Measurements from ENCODE around the gene KMT2A.

KMT2A gene

DNA sequence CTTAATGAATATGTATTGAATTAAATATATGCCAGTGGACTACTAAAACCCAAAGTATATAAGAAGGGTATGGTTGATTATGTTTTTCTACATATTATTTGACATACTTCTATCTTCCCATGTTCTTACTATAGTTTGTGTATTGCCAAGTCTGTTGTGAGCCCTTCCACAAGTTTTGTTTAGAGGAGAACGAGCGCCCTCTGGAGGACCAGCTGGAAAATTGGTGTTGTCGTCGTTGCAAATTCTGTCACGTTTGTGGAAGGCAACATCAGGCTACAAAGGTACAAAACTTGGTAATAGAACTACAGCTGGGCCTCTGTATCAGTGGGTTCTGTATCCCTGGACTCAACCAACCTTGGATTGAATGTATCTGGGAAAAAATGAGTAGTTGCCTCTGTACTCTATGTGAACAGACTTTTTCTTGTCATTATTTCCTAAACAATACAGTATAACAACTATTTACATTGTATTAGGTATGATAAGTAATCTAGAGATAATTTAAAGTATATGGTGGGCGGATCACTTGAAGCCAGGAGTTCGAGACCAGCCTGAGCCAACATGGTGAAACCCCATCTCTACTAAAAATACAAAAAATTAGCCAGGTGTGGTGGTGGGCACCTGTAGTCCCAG is 52.3 kb downstream of the KMT2A start:
- DNase-seq, result peak; percentile 89

DNA sequence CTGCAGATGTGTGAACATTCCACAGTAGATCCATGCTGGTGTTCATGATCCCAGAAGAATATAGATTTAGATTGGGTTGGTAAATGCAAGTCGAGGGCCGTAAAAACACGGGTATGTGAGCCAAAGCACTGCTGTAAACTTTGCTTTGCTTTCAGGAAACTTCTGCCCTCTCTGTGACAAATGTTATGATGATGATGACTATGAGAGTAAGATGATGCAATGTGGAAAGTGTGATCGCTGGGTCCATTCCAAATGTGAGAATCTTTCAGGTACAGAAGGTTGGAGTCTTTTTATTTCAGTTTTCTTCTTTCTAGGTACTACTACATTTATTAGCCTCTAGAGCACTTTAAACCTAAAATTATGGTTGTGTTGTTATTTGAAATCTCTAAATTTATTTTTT is 54.7 kb downstream of the KMT2A start:
- DNase-seq, result no peak

DNA sequence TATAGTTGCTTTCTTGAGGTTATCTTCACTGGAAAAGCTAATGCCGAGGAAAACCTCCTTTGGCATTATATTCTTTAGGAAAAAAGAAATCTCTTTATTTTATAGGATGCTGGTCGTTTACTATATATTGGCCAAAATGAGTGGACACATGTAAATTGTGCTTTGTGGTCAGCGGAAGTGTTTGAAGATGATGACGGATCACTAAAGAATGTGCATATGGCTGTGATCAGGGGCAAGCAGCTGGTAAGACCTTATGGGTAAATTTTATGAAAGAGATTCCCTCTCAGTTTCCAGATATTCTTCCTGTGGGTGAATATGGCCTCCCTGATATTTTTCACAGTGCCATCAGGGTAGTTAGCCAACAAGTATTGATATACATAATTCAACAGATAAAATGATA is 61.5 kb downstream of the KMT2A start:
- no peak for DNase-seq

DNA sequence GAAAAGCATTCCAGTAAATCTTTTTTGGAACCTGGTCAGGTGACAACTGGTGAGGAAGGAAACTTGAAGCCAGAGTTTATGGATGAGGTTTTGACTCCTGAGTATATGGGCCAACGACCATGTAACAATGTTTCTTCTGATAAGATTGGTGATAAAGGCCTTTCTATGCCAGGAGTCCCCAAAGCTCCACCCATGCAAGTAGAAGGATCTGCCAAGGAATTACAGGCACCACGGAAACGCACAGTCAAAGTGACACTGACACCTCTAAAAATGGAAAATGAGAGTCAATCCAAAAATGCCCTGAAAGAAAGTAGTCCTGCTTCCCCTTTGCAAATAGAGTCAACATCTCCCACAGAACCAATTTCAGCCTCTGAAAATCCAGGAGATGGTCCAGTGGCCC is 66.9 kb downstream of the KMT2A start:
- DNase-seq, result no peak

DNA sequence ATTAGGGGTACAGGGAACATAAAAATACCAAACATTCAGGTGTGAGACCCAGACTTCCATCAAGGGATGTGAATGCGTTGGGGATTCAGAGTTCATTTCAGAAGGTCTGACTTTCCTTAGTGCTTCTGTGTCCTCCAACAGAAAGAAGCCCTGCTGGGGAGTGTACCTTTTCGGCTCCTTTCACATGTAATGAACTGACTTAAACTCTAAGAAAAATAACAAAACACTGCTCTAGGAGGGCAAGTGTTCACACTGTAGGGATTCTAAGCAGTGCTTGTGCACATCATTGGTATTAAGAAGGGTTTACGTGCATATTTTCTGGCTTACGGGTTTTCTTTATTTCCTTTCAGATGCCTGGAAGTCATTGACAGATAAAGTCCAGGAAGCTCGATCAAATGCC is 75.3 kb downstream of the KMT2A start:
- DNase-seq, result no peak

DNA sequence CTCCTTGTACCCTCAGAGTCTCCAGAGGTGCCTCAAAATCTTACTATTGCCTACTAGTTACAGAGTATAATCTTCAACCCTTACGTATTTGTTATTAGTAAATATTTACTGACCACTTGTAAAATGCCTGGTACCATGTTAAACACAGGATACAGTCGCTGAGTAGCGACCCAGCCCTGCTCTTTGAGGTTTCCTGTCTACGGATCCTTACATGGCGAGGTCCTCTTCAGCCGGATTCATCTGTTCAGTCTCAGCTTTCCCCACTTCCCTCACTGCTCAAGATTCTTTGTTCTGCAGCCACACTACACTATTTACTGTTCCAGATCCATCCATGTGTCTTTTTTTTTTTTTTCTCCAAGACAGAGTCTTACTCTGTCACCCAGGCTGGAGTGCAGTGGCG is 77.8 kb downstream of the KMT2A start:
- DNase-seq, result no peak

DNA sequence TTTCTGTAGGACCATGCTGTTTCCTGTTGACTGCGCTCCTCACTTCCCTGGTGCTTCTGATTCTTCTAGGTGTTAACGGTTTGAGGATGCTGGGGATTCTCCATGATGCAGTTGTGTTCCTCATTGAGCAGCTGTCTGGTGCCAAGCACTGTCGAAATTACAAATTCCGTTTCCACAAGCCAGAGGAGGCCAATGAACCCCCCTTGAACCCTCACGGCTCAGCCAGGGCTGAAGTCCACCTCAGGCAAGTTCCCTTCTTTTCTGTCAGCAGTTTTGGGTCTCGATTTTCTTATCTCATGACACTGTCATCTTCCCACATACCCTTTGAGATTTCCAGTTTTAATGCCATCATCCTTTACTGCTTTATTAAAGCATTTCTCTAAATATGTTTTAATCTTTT is 83.3 kb downstream of the KMT2A start:
- DNase-seq, result no peak

DNA sequence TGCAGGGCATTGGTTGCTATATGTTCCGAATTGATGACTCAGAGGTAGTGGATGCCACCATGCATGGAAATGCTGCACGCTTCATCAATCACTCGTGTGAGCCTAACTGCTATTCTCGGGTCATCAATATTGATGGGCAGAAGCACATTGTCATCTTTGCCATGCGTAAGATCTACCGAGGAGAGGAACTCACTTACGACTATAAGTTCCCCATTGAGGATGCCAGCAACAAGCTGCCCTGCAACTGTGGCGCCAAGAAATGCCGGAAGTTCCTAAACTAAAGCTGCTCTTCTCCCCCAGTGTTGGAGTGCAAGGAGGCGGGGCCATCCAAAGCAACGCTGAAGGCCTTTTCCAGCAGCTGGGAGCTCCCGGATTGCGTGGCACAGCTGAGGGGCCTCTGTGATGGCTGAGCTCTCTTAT is 85.6 kb downstream of the KMT2A start:
- no peak for DNase-seq

DNA sequence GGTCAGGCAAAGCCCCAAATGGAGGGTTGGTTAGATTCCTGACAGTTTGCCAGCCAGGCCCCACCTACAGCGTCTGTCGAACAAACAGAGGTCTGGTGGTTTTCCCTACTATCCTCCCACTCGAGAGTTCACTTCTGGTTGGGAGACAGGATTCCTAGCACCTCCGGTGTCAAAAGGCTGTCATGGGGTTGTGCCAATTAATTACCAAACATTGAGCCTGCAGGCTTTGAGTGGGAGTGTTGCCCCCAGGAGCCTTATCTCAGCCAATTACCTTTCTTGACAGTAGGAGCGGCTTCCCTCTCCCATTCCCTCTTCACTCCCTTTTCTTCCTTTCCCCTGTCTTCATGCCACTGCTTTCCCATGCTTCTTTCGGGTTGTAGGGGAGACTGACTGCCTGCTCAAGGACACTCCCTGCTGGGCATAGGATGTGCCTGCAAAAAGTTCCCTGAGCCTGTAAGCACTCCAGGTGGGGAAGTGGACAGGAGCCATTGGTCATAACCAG is 86.3 kb downstream of the KMT2A start:
- no peak for DNase-seq

DNA sequence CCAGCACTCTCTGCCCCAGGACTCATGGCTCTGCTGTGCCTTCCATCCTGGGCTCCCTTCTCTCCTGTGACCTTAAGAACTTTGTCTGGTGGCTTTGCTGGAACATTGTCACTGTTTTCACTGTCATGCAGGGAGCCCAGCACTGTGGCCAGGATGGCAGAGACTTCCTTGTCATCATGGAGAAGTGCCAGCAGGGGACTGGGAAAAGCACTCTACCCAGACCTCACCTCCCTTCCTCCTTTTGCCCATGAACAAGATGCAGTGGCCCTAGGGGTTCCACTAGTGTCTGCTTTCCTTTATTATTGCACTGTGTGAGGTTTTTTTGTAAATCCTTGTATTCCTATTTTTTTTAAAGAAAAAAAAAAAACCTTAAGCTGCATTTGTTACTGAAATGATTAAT is 88.1 kb downstream of the KMT2A start:
- no peak for DNase-seq

DNA sequence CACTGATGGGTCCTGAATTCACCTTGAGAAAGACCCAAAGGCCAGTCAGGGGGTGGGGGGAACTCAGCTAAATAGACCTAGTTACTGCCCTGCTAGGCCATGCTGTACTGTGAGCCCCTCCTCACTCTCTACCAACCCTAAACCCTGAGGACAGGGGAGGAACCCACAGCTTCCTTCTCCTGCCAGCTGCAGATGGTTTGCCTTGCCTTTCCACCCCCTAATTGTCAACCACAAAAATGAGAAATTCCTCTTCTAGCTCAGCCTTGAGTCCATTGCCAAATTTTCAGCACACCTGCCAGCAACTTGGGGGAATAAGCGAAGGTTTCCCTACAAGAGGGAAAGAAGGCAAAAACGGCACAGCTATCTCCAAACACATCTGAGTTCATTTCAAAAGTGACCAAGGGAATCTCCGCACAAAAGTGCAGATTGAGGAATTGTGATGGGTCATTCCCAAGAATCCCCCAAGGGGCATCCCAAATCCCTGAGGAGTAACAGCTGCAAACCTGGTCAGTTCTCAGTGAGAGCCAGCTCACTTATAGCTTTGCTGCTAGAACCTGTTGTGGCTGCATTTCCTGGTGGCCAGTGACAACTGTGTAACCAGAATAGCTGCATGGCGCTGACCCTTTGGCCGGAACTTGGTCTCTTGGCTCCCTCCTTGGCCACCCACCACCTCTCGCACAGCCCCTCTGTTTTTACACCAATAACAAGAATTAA is 88.6 kb downstream of the KMT2A start:
- no peak for DNase-seq

DNA sequence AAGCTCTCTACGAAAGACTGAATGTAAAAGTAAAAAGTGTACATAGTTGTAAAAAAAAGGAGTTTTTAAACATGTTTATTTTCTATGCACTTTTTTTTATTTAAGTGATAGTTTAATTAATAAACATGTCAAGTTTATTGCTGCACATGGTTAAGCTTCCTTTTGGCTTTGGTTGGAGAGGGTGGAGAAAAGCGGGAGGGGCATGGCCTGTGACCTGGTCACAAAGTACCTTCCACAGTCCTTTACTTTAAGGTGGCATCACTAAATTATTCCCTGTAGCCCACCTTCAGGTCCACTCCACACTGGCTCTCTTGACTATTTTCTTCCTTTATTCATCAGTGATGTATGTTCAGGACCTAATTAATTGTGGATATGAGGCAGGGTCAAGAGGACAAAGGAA is 90.4 kb downstream of the KMT2A start:
- no peak for DNase-seq

DNA sequence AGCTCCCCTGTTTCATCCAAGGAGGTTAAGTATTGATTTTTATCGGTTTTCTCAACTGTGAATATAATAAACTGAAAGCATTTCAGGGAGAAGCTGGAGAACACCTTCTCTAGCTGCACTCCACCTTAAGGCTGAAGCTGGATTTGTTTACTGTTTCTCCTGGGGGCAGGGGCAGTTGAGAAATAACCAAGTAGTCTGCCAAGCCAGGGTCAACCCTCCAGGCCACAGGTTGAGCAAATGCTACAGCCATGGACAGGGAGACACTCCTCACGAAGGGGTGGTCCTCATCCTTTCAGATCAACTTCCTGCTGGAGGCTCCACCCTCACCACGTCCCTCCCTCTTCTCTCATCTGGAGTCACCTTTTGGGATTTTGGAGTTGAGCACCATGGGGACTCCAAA is 90.8 kb downstream of the KMT2A start, which contains the start of gene TTC36:
Gene TTC36 (plus strand): TSS at position 366 of the 400 bp plus-strand sequence. CDS start 21 bp downstream, at position 387.
- no peak for DNase-seq

DNA sequence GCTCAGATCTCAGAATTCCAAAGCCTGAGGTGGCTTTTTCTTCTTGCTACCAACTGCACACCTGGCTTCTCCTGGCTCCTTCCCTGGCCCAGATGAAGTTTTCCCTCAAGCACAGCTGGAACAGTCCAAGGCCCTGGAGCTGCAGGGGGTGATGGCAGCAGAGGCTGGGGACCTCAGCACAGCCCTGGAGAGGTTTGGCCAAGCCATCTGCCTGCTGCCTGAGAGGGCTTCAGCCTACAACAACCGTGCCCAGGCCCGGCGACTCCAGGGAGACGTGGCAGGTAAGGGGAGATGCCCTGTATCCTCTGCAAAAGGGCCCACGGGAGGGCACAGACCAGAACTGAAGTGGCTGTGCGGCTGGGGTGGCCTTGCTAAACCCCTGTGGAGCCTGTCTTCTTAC is 92.2 kb downstream of the KMT2A start:
- no peak for DNase-seq

DNA sequence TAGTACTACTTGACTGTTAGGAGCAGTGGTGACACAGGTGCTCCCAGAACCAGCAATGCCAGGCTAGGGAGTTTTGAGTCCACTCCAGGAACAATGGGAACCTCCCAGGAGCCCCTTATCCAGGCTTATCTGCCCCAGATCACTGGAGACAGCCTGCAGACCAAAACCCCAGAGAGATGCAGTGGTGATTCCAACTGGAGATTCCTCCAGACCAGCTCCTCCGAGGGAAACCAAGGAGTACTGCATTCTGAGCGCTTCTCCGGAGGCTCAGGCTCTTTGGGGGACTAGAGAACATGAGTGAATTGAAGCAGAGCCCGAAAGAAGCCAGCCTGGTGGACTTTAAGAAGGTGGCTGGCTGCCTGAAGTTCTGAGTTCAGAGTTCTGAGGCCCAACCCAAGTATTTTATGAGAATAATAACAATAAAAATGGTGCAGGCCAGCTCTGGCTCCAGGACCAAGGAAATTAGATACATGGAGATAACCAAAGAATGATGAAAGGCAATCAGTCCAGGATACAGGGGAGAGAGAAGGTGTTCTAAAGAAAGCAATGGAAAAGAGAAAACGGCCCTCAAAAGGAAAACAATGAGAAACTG is 93.4 kb downstream of the KMT2A start:
- DNase-seq, result no peak

DNA sequence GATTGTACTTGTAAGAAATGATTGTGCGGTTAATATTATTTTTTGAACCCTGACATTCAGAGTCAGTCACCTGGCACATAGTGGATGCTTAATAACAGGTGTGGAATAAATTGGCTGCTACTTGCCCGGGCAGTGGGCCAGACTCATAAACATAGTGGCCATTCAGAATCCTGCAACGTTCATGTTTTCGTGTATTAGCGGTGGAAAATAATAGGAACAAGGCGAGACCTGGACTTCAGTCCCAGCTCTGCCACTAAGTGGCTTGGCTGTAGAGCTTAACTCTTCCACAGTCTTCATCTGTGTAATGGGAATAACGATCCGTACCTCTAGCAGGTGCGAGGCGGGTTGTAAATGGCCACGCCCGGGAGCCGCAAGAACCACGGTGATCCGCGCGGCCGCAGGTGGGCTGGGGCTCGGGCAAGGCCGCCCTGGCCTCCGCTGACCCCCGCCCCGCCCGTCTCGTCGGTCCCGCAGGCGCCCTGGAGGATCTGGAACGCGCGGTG is 93.9 kb downstream of the KMT2A start:
- no peak for DNase-seq

DNA sequence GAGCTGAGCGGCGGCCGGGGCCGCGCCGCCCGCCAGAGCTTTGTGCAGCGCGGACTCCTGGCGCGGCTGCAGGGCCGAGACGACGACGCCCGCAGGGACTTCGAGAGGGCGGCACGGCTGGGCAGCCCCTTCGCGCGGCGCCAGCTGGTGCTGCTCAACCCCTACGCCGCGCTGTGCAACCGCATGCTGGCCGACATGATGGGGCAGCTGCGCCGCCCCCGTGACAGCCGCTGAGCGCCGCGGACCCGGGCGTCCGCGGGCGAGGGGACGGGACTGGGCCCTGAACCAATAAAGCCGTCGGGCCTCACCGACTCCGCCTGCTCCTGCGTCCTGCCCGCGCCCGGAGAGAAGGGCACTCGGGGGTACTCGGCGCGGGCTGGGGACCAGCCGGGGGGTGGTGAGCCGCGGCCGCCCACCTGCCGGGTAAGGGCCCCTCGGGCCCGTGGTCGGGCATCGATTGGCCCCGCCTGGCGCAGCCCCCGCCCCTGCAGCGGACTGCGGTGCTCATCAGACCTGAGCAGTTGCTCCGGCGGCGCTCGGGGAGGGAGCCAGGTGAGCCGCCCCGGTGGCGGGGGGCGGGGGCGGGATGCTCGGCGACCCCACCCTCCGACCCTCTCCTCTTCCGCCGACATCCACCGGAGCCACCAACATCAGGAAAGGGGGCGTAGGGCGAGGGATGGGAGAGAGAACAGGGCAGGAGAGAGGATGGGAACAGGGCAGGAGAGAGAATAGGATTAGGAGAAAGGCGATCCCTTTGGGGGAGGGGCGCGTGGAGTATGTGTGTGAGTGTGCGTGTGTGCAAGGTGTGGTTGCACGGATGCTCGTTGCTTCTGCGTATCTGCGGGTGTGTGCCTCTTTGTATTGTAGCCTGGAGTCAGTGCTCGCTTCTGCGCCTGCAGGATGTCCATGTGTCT is 94.6 kb downstream of the KMT2A start, which contains the start of gene TMEM25:
Gene TMEM25 (plus strand): TSS at position 510 of the 914 bp plus-strand sequence. CDS start 610 bp downstream, outside the sequence.
- DNase-seq, result peak; percentile 72

DNA sequence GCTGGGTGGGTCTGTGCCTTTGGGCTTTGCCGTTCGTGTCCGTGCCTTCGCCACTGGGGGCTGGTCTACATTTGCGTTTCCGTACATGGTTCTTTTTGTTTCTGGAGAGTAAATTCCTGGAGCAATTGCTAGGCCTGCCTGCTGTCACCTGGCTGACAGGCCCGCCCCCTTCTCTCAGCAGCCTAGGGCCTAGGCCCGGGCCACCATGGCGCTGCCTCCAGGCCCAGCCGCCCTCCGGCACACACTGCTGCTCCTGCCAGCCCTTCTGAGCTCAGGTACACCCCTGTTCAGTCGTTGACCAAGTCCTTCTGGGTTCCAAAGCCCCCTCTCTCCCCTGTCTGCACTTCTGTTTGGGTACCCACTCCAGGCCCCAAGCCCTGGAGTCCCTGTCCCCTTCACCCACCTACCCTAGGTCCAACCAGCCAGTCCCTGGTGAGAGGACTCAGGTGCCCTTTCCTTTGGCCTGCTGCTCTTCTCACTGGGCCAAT is 95.3 kb downstream of the KMT2A start:
- no peak for DNase-seq

DNA sequence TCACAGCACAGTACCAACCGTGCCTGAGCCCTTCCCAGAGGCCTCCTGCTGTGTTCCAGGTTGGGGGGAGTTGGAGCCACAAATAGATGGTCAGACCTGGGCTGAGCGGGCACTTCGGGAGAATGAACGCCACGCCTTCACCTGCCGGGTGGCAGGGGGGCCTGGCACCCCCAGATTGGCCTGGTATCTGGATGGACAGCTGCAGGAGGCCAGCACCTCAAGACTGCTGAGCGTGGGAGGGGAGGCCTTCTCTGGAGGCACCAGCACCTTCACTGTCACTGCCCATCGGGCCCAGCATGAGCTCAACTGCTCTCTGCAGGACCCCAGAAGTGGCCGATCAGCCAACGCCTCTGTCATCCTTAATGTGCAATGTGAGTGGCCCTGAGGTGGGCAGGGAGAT is 95.8 kb downstream of the KMT2A start:
- DNase-seq, result no peak

DNA sequence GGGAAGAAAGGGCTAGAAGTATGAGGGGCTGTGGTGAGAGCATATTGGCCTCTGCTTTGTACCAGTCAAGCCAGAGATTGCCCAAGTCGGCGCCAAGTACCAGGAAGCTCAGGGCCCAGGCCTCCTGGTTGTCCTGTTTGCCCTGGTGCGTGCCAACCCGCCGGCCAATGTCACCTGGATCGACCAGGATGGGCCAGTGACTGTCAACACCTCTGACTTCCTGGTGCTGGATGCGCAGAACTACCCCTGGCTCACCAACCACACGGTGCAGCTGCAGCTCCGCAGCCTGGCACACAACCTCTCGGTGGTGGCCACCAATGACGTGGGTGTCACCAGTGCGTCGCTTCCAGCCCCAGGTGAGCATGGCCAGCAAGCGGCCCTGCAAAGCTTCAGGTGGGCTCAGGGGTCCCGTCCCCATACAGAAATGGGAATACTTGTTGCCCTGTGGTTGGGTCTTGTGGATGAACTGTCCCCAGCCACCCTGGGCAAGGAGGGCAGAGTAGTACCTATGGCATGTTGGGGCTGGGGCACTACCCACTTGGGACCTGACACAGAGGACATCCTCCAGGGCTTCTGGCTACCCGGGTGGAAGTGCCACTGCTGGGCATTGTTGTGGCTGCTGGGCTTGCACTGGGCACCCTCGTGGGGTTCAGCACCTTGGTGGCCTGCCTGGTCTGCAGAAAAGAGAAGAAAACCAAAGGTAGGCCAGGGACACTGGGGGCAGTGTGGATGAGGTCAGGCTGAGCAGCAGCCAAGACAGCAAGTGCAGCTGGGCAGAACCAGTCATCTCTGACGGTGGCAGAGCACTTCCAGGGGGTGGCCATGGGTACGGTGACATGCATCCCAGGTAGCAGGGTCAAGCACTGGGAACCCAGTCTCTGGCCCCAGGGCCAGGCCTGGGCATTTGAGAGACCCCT is 96.8 kb downstream of the KMT2A start:
- DNase-seq, result no peak

Data from CD4-positive, alpha-beta T cell treated with Interleukin-17A for 1 hour (primary cell).